Ovary (tissue), 3 donors: ENCODE results near the gene ACOT7.

Source experiments
- CTCF ChIP-seq, 3 donors: fragments of 450-650 bp in 2 of 3; fragments of 200-600 bp in 1 of 3; IDR thresholded peaks; one replicate each; pipeline versions ENCODE4 v1.5.1 to v1.8.0; 2016 to 2022; ENCODE audit warnings: antibody characterized with exemption in 3 of 3, mild to moderate bottlenecking in 1 of 3
- POLR2A ChIP-seq: fragments of 450-650 bp; IDR thresholded peaks from one replicate; pipeline ENCODE4 v1.6.1; 2017; ENCODE audit warnings: antibody characterized with exemption, mild to moderate bottlenecking, moderate library complexity
- donor health status: DM: no; HTN: no; CAD: no.

- TF ChIP-seq CTCF (IDR thresholded peaks at IDR 0.05): no peak
- TF ChIP-seq POLR2A: no peak
Measured at GRCh38 chr1:6301526-6301925, 92.0 kb downstream of the ACOT7 start.
